Panc1 (cell line): ENCODE results near the gene CCDC80.

Experiments
- POLR2AphosphoS5 ChIP-seq: IDR thresholded peaks from 2 replicates; pipeline ENCODE4 v1.6.1; 2012; ENCODE audit warnings: mild to moderate bottlenecking, low read depth, low read length, moderate library complexity
- SIN3A ChIP-seq: IDR thresholded peaks from 2 replicates; pipeline ENCODE4 v1.6.1; 2012; ENCODE audit warnings: low read depth, mild to moderate bottlenecking, low read length, moderate library complexity, borderline replicate concordance; ENCODE audit not compliant: insufficient read depth
- TCF7L2 ChIP-seq: IDR thresholded peaks from 2 replicates; pipeline ENCODE4 v1.6.1; 2011; ENCODE audit warnings: mild to moderate bottlenecking, low read depth, low read length, inconsistent platforms
- TF ChIP-seq, protein P1 (sequence below): fragments of 450-650 bp; IDR thresholded peaks from 2 replicates; pipeline ENCODE4 v1.5.1; 2017; ENCODE audit warnings: mild to moderate bottlenecking
- TF ChIP-seq, protein P2 (sequence below), 2 experiments: IDR thresholded peaks; 2 replicates each; pipeline ENCODE4 v1.6.1; 2011 to 2012; ENCODE audit warnings: low read depth in 2 of 2, control low read depth in 1 of 2, low read length in 1 of 2, mild to moderate bottlenecking in 1 of 2, moderate library complexity in 1 of 2; ENCODE audit not compliant: insufficient read depth in 1 of 2

GRCh38 chr3:112627419-112627818 lies 13.5 kb downstream of the CCDC80 start:
- TF ChIP-seq, protein P1, sequence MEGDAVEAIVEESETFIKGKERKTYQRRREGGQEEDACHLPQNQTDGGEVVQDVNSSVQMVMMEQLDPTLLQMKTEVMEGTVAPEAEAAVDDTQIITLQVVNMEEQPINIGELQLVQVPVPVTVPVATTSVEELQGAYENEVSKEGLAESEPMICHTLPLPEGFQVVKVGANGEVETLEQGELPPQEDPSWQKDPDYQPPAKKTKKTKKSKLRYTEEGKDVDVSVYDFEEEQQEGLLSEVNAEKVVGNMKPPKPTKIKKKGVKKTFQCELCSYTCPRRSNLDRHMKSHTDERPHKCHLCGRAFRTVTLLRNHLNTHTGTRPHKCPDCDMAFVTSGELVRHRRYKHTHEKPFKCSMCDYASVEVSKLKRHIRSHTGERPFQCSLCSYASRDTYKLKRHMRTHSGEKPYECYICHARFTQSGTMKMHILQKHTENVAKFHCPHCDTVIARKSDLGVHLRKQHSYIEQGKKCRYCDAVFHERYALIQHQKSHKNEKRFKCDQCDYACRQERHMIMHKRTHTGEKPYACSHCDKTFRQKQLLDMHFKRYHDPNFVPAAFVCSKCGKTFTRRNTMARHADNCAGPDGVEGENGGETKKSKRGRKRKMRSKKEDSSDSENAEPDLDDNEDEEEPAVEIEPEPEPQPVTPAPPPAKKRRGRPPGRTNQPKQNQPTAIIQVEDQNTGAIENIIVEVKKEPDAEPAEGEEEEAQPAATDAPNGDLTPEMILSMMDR = no peak
- TF ChIP-seq, protein P2, sequence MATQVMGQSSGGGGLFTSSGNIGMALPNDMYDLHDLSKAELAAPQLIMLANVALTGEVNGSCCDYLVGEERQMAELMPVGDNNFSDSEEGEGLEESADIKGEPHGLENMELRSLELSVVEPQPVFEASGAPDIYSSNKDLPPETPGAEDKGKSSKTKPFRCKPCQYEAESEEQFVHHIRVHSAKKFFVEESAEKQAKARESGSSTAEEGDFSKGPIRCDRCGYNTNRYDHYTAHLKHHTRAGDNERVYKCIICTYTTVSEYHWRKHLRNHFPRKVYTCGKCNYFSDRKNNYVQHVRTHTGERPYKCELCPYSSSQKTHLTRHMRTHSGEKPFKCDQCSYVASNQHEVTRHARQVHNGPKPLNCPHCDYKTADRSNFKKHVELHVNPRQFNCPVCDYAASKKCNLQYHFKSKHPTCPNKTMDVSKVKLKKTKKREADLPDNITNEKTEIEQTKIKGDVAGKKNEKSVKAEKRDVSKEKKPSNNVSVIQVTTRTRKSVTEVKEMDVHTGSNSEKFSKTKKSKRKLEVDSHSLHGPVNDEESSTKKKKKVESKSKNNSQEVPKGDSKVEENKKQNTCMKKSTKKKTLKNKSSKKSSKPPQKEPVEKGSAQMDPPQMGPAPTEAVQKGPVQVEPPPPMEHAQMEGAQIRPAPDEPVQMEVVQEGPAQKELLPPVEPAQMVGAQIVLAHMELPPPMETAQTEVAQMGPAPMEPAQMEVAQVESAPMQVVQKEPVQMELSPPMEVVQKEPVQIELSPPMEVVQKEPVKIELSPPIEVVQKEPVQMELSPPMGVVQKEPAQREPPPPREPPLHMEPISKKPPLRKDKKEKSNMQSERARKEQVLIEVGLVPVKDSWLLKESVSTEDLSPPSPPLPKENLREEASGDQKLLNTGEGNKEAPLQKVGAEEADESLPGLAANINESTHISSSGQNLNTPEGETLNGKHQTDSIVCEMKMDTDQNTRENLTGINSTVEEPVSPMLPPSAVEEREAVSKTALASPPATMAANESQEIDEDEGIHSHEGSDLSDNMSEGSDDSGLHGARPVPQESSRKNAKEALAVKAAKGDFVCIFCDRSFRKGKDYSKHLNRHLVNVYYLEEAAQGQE (IDR thresholded peaks at IDR 0.05; ENCODE audit: insufficient read depth in 1 of 2, low read depth in 2 of 2, low read length in 1 of 2) = no peak
- TF ChIP-seq POLR2AphosphoS5 (no peak), SIN3A (no peak), TCF7L2 (no peak)
